ENCODE results near the gene CORO6. TPM values are rescaled to one million over a fixed set of nuclear protein-coding genes. Genes with fewer than 3 reads are reported as not detected.

CORO6 gene
- total and polyA plus RNA-seq, 2 donors (not counting 1 experiment from before 2014, with no cell fraction given): 1.4 to 4.0 TPM

GRCh38 chr17:29617125-29617480 is 5.6 kb downstream of the CORO6 start:
- Histone ChIP-seq H3K27me3 (replicated peaks in 1 of 4; ENCODE audit: control extremely low read depth in 1 of 4, control insufficient read depth in 3 of 4, insufficient read depth in 4 of 4, low read length in 3 of 4) (peaks cover 0 to 40% (median 12%) of the 10 kb centered on the region in 4 experiments), H3K9ac (ENCODE audit: low read length) (peak overlapping the region; percentile 68), H4K20me1 (ENCODE audit: control insufficient read depth, insufficient read depth, low read length, poor library complexity, severe bottlenecking) (peaks cover 41% of the 10 kb centered on the region), H3K4me1 (ENCODE audit: control insufficient read depth in 2 of 2, insufficient read depth in 2 of 2, low read length in 2 of 2) (peaks cover 56 to 61% of the 10 kb centered on the region in 2 donors), H3K4me3 (ENCODE audit: control extremely low read depth in 1 of 5, extremely low read depth in 1 of 5, insufficient read depth in 1 of 5, low read depth in 2 of 5, low read length in 4 of 5) (peak overlapping the region in 4 of 5 experiments; percentile 37 to 73 (median 53)), H3K27ac (ENCODE audit: low read length in 2 of 2) (no peak overlapping the region), H2AFZ (ENCODE audit: insufficient read depth, low read depth, low read length, poor library complexity, severe bottlenecking) (peak overlapping the region; percentile 88), H3K9me3 (ENCODE audit: control extremely low read depth in 1 of 3, control insufficient read depth in 2 of 3, insufficient read depth in 1 of 3, low read length in 2 of 3) (no peaks in the 10 kb centered on the region), H3K79me2 (ENCODE audit: control insufficient read depth, insufficient read depth, low read length) (peaks cover 6% of the 10 kb centered on the region), H3K36me3 (replicated peaks in 1 of 2; ENCODE audit: control extremely low read depth in 1 of 2, control insufficient read depth in 1 of 2, extremely low read depth in 1 of 2, insufficient read depth in 2 of 2, low read length in 1 of 2) (no peaks in the 10 kb centered on the region), H3K4me2 (replicated peaks; ENCODE audit: low read depth, low read length, poor library complexity, severe bottlenecking) (peak overlapping the region; percentile 100)
- intact Hi-C loops (cut with micrococcal nuclease): loop anchor here (5.0 to 10.0 kb wide), 2 partner anchors 145 to 322 kb away; partner anchors contain the start of gene NUFIP2
- peak overlapping the region; percentile 90 for H3K4me3 Mint-ChIP-seq
- ChIA-PET POLR2A (interaction anchor here (0.5 to 1.6 kb wide), 9 partner anchors 25 to 972 kb away, joined by 3 to 12 read pairs (median 3); partner anchors contain the start of genes BLTP2 and SSH2), CTCF (interaction anchor here (0.7 to 15.4 kb wide), 37 partner anchors 8 to 476 kb away, joined by 3 to 336 read pairs (median 6); partner anchors contain the start of genes ABHD15, ANKRD13B, GIT1 and NUFIP2)
- ATAC-seq (ENCODE audit: low read depth) (peak; percentile 71), DNase-seq (peak; percentile 90)
- 2% methylated on average over 16 of the region's 16 CpGs for WGBS (ENCODE audit: insufficient coverage)
- H3K27me3 Mint-ChIP-seq: peaks cover 5% of the 10 kb centered on the region
- H3K9me3 Mint-ChIP-seq (ENCODE audit: insufficient read depth): no peaks in the 10 kb centered on the region
- peaks cover 47% of the 10 kb centered on the region for H3K4me1 Mint-ChIP-seq
- peak overlapping the region; percentile 64 for H3K27ac Mint-ChIP-seq
- TF ChIP-seq, protein P1, sequence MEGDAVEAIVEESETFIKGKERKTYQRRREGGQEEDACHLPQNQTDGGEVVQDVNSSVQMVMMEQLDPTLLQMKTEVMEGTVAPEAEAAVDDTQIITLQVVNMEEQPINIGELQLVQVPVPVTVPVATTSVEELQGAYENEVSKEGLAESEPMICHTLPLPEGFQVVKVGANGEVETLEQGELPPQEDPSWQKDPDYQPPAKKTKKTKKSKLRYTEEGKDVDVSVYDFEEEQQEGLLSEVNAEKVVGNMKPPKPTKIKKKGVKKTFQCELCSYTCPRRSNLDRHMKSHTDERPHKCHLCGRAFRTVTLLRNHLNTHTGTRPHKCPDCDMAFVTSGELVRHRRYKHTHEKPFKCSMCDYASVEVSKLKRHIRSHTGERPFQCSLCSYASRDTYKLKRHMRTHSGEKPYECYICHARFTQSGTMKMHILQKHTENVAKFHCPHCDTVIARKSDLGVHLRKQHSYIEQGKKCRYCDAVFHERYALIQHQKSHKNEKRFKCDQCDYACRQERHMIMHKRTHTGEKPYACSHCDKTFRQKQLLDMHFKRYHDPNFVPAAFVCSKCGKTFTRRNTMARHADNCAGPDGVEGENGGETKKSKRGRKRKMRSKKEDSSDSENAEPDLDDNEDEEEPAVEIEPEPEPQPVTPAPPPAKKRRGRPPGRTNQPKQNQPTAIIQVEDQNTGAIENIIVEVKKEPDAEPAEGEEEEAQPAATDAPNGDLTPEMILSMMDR (IDR thresholded peaks at IDR 0.05): peak; percentile 76
- no peak for TF ChIP-seq EZH2 (IDR thresholded peaks at IDR 0.05; ENCODE audit: borderline replicate concordance, insufficient read depth, low read depth, low read length, poor library complexity, severe bottlenecking)
